GM12865 (cell line): ENCODE measurements around the gene SLC29A3.

Experiments
- DNase-seq: peaks from one replicate; pipeline ENCODE4 v3.0.0; 2010; ENCODE audit warnings: low read depth
- H3K4me3 ChIP-seq: 2 replicates; pipeline ENCODE4 v1.5.1; 2011; ENCODE audit warnings: mild to moderate bottlenecking, low read depth, low read length, control low read depth
- TF ChIP-seq, protein P1 (sequence below): IDR thresholded peaks from 2 replicates; pipeline ENCODE4 v1.5.1; 2011; ENCODE audit warnings: low read length, control low read depth, low read depth, inconsistent platforms; ENCODE audit not compliant: insufficient read depth; ENCODE audit errors: missing control alignments

Gene SLC29A3

DNA sequence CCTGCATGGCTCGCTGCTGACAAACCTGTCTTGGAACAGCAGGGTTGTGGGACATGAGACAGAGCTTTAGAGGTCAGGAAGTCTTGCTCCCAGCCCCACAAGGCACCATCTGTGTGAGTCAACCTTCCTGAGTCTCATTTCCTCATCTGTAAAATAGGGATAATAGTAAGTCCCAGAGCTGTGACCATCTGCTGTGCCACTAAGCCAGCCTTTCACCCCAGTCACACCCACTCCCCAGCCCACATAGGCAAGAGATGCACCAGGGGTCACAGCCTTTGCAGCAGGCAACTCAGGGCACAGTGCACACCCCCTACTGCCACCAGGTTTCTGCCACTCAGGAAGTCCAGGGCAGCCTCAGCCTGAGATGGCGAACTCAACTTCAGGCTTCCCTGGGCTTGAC is 48.2 kb downstream of the SLC29A3 start:
- TF ChIP-seq, protein P1, sequence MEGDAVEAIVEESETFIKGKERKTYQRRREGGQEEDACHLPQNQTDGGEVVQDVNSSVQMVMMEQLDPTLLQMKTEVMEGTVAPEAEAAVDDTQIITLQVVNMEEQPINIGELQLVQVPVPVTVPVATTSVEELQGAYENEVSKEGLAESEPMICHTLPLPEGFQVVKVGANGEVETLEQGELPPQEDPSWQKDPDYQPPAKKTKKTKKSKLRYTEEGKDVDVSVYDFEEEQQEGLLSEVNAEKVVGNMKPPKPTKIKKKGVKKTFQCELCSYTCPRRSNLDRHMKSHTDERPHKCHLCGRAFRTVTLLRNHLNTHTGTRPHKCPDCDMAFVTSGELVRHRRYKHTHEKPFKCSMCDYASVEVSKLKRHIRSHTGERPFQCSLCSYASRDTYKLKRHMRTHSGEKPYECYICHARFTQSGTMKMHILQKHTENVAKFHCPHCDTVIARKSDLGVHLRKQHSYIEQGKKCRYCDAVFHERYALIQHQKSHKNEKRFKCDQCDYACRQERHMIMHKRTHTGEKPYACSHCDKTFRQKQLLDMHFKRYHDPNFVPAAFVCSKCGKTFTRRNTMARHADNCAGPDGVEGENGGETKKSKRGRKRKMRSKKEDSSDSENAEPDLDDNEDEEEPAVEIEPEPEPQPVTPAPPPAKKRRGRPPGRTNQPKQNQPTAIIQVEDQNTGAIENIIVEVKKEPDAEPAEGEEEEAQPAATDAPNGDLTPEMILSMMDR: no peak
- no peak overlapping the region for H3K4me3 ChIP-seq
- no peak for DNase-seq

DNA sequence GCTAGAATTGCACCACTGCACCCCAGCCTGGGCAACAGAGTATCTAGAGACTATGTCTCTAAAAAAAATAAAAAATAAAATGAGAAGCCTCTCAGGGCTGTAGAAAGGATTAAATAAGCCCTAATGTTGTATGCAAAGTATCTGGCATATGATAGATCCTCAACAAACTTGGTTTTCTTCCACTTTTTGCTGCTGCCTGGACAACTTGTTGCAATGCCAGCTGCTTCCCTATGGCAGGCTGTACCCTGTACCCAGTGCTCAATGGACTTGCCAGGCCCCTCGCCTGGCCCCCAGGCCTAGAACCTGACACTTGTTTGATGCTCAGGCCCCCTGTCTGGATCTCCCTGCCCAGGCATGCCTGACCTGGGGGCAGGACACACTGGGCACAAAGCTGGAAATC is 49.1 kb downstream of the SLC29A3 start:
- no peak overlapping the region for H3K4me3 ChIP-seq
- DNase-seq: no peak
- TF ChIP-seq, protein P1: no peak

DNA sequence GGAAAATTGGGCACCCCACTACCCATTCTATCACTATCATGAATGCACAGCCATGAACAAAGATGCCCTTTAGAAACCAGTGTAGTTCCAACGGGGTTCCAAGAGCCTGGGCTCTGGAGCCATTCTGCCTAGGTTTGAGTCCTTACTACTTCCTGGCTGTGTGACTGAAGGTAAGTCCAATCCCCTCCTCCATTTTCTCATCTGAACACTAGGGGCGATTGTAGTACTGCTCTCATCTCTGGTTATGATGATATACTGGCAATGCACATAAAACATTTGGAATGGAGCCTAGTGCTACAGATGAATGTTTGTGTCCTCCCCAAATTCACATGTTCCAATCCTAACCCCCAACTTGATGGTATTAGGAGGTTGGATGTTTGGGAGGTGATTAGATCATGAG is 49.6 kb downstream of the SLC29A3 start:
- TF ChIP-seq, protein P1: no peak
- H3K4me3 ChIP-seq: no peak overlapping the region
- peak; percentile 37 for DNase-seq

DNA sequence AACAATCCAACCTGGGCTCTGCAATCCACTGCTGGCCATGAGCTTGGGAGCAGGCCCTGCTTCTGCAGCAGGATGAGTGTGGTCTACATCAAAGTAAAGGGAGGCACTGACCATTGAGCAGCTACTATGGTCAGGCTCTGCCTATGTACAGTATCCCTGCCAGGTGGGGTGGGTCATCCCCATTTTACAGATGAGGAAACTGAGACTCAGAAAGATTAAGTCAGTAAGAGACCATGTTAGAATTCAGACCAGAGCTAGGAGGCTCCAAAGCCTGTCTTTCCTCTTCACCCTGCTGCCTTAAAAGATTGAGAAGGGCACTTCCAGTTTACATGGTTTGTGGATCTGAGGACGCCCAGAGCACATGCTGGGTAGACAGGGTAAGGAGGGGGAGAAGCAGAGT is 50.5 kb downstream of the SLC29A3 start:
- TF ChIP-seq, protein P1: no peak

DNA sequence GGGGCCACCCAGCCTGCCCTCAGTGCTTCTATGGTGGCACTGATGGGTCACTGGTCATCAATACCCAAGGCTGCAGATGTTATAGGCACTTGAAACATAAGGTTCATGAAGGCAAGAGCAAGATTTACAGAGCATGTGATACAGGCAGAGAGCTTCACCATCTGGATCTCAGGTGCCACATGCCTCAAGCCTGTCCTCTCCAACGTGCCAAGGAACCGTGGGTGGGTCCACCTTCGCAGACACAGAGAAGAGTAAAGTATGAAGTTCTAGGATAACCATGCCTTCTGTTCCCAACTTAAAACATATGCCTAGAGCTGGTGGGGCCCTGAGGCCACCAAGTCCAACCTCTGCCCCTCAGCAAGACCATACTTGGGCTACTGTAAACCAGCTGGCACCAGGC is 51.0 kb downstream of the SLC29A3 start:
- DNase-seq: no peak
- TF ChIP-seq, protein P1: no peak
- H3K4me3 ChIP-seq: no peak overlapping the region

More for the DNA sequence above, 50.5 kb downstream of the SLC29A3 start:
- H3K4me3 ChIP-seq: no peak overlapping the region
- no peak for DNase-seq

DNA sequence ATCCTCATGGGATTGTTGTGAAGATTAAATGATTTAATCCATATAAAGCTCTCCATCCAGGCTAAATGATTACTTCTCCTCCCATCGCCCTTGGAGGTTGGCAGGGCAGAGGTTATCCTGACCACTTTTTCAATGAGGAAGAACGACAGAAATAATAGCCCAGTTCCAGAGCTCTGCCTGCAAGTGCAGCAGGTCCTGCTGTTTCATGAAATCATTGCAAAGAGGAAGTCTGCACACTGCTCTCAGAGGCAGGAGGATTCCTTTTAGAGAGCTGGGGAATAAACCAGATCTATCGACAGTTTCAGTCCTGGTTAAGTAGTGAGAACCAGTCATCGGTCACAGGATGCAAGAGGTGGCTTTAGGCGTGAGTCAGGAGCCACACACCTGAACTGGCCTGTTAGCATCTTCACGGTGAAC is 52.7 kb downstream of the SLC29A3 start:
- TF ChIP-seq, protein P1: no peak
- H3K4me3 ChIP-seq: no peak overlapping the region
- DNase-seq: peak; percentile 83

DNA sequence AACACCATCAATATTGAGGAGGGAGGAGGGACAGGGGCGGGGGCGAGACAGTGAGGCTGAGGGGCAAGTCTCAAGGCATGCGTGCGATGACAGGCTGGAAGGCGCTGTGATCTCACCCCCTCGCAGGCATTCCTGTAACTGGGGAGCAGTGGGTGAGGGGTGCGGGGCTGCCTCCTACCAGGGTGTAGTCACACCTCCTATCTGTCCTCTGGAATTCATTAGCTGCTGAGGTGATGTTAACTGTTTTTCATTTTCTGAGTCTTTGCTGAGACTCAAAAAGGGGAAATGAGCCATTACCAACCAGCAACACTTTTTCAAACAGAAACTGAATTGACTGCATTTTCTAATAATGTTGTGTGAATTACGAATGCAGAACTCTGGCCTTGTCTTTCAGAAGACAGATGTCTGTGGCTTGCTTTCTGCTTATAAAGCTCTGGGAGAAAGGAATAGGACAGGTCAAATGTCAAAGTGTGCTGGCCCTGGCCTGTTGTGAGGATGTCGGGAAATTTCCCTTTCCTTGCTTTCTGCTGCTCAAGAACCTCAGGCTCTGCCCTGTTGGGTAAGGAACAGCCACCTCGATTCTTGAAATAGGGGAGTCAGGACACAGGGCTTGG is 53.9 kb downstream of the SLC29A3 start:
- TF ChIP-seq, protein P1: no peak
- DNase-seq: peak; percentile 77
- H3K4me3 ChIP-seq: no peak overlapping the region
